ENCODE results near the gene NOX4. TPM values are rescaled to one million over a fixed set of nuclear protein-coding genes. Genes with fewer than 3 reads are reported as not detected.

NOX4 gene
- total RNA-seq, 1 experiment from 2014 or later: not detected

- no peaks in the 10 kb centered on the region for H3K9me3 Mint-ChIP-seq (ENCODE audit: unreplicated experiment)
- no peak overlapping the region for H3K4me3 Mint-ChIP-seq (ENCODE audit: unreplicated experiment)
- BruUV-seq (replicated peaks): no TSS peak
- CTCF ChIA-PET: interaction anchor here (0.7 kb wide), 1 partner anchor 345 kb away, joined by 4 read pairs; no protein-coding TSS in a partner anchor
- no peak for TF ChIP-seq CTCF (IDR thresholded peaks at IDR 0.05; ENCODE audit: unreplicated experiment)
- intact Hi-C loops (cut with micrococcal nuclease): no loop called here
- no peak for DNase-seq (ENCODE audit: unreplicated experiment)
- H3K36me3 Mint-ChIP-seq (ENCODE audit: insufficient read depth, unreplicated experiment): no peaks in the 10 kb centered on the region
- POLR2A ChIA-PET: no interaction called here
- H3K27ac Mint-ChIP-seq (ENCODE audit: low read depth, unreplicated experiment): no peak overlapping the region
- no peaks in the 10 kb centered on the region for H3K4me1 Mint-ChIP-seq (ENCODE audit: insufficient read depth, unreplicated experiment)
- H3K27me3 Mint-ChIP-seq (ENCODE audit: insufficient read depth, unreplicated experiment): peaks cover 67% of the 10 kb centered on the region
Measured at GRCh38 chr11:89443361-89444322, 47.5 kb downstream of the NOX4 start.

- DNase-seq (ENCODE audit: unreplicated experiment): no peak
- Mint-ChIP-seq H3K4me1 (ENCODE audit: insufficient read depth, unreplicated experiment) (no peaks in the 10 kb centered on the region), H3K4me3 (ENCODE audit: unreplicated experiment) (no peak overlapping the region), H3K27ac (ENCODE audit: low read depth, unreplicated experiment) (no peak overlapping the region), H3K9me3 (ENCODE audit: unreplicated experiment) (no peaks in the 10 kb centered on the region), H3K36me3 (ENCODE audit: insufficient read depth, unreplicated experiment) (no peaks in the 10 kb centered on the region), H3K27me3 (ENCODE audit: insufficient read depth, unreplicated experiment) (peaks cover 67% of the 10 kb centered on the region)
- intact Hi-C loops (cut with micrococcal nuclease): no loop called here
- TF ChIP-seq CTCF (IDR thresholded peaks at IDR 0.05; ENCODE audit: unreplicated experiment): no peak
- ChIA-PET POLR2A (no interaction called here), CTCF (no interaction called here)
- BruUV-seq (replicated peaks): no TSS peak
Measured at GRCh38 chr11:89442801-89443200, 48.4 kb downstream of the NOX4 start.

GRCh38 chr11:89441606-89442005 lies 49.6 kb downstream of the NOX4 start:
- no TSS peak for BruUV-seq (replicated peaks)
- Mint-ChIP-seq H3K36me3 (ENCODE audit: insufficient read depth, unreplicated experiment) (no peaks in the 10 kb centered on the region), H3K27me3 (ENCODE audit: insufficient read depth, unreplicated experiment) (peaks cover 67% of the 10 kb centered on the region), H3K4me1 (ENCODE audit: insufficient read depth, unreplicated experiment) (no peaks in the 10 kb centered on the region), H3K4me3 (ENCODE audit: unreplicated experiment) (no peak overlapping the region), H3K27ac (ENCODE audit: low read depth, unreplicated experiment) (no peak overlapping the region), H3K9me3 (ENCODE audit: unreplicated experiment) (no peaks in the 10 kb centered on the region)
- DNase-seq (ENCODE audit: unreplicated experiment): no peak
- POLR2A ChIA-PET: no interaction called here
- TF ChIP-seq CTCF (IDR thresholded peaks at IDR 0.05; ENCODE audit: unreplicated experiment): no peak
- intact Hi-C loops (cut with micrococcal nuclease): no loop called here
- CTCF ChIA-PET: no interaction called here

- H3K4me3 Mint-ChIP-seq (ENCODE audit: unreplicated experiment): no peak overlapping the region
- no peaks in the 10 kb centered on the region for H3K4me1 Mint-ChIP-seq (ENCODE audit: insufficient read depth, unreplicated experiment)
- H3K27me3 Mint-ChIP-seq (ENCODE audit: insufficient read depth, unreplicated experiment): peaks cover 59% of the 10 kb centered on the region
- intact Hi-C loops (cut with micrococcal nuclease): no loop called here
- ChIA-PET CTCF (no interaction called here), POLR2A (no interaction called here)
- no peak overlapping the region for H3K27ac Mint-ChIP-seq (ENCODE audit: low read depth, unreplicated experiment)
- no TSS peak for BruUV-seq (replicated peaks)
- no peaks in the 10 kb centered on the region for H3K9me3 Mint-ChIP-seq (ENCODE audit: unreplicated experiment)
- no peak for DNase-seq (ENCODE audit: unreplicated experiment)
- TF ChIP-seq CTCF (IDR thresholded peaks at IDR 0.05; ENCODE audit: unreplicated experiment): no peak
- H3K36me3 Mint-ChIP-seq (ENCODE audit: insufficient read depth, unreplicated experiment): no peaks in the 10 kb centered on the region
Measured at GRCh38 chr11:89437317-89437716, 53.9 kb downstream of the NOX4 start.

All from MCF 10A (cell line).